ENCODE results near the gene SNRPA.
A peak's percentile ranks its signal among the peaks of the same experiment; 100 is the strongest.

The SNRPA gene

DNA sequence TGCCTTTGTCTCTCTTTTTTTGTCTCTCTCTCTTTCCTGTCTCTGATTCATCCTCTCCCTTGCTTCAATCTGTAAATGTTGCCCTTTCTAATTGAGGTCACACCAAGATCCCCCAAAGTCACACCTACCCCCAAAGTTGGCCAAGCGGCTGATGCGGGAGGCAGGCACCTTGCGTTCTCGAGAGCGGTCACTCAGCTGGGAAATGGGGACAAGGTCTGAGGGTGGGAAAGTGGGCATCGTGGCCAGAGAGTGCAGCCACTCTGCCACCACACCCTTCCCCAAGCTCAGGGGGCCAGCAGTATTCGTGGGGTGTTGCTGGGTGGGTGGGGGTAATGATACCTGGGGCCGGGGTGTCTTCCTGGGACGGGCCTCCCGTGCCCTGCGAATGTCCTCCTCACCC, 37.1 kb upstream of the SNRPA start:
- no peaks in the 10 kb centered on the region for H3K27me3 ChIP-seq (ENCODE audit: control insufficient read depth in 2 of 2, insufficient read depth in 2 of 2, low read length in 2 of 2)
- H3K27ac ChIP-seq (ENCODE audit: low read depth in 2 of 2, low read length in 2 of 2): no peak overlapping the region
- H3K4me1 ChIP-seq (ENCODE audit: control insufficient read depth in 2 of 2, insufficient read depth in 2 of 2, low read length in 2 of 2): peaks cover 34% of the 10 kb centered on the region in 2 donors
- H3K36me3 ChIP-seq (ENCODE audit: control insufficient read depth in 2 of 2, insufficient read depth in 2 of 2, low read length in 2 of 2): peaks cover 9 to 11% of the 10 kb centered on the region in 2 donors
- H3K9me3 ChIP-seq (ENCODE audit: control insufficient read depth in 2 of 2, low read length in 2 of 2): no peaks in the 10 kb centered on the region
- peak overlapping the region in 1 of 2 donors; percentile 74 for H3K9ac ChIP-seq (ENCODE audit: low read depth in 1 of 2, low read length in 2 of 2)
- H3K4me3 ChIP-seq (ENCODE audit: low read length in 2 of 2): peak overlapping the region in 1 of 2 donors; percentile 75

GRCh38 chr19:40714441-40715299, 36.3 kb upstream of the SNRPA start:
- Histone ChIP-seq H3K9ac (ENCODE audit: low read depth in 1 of 2, low read length in 2 of 2) (peak overlapping the region; percentile 92 to 99), H3K36me3 (ENCODE audit: control insufficient read depth in 2 of 2, insufficient read depth in 2 of 2, low read length in 2 of 2) (peaks cover 3 to 9% of the 10 kb centered on the region in 2 donors), H3K9me3 (ENCODE audit: control insufficient read depth in 2 of 2, low read length in 2 of 2) (no peaks in the 10 kb centered on the region), H3K27ac (ENCODE audit: low read depth in 2 of 2, low read length in 2 of 2) (peak overlapping the region; percentile 96 to 99), H3K27me3 (ENCODE audit: control insufficient read depth in 2 of 2, insufficient read depth in 2 of 2, low read length in 2 of 2) (no peaks in the 10 kb centered on the region), H3K4me1 (ENCODE audit: control insufficient read depth in 2 of 2, insufficient read depth in 2 of 2, low read length in 2 of 2) (peaks cover 41% of the 10 kb centered on the region in 2 donors), H3K4me3 (ENCODE audit: low read length in 2 of 2) (peak overlapping the region; percentile 75 to 94)

DNA sequence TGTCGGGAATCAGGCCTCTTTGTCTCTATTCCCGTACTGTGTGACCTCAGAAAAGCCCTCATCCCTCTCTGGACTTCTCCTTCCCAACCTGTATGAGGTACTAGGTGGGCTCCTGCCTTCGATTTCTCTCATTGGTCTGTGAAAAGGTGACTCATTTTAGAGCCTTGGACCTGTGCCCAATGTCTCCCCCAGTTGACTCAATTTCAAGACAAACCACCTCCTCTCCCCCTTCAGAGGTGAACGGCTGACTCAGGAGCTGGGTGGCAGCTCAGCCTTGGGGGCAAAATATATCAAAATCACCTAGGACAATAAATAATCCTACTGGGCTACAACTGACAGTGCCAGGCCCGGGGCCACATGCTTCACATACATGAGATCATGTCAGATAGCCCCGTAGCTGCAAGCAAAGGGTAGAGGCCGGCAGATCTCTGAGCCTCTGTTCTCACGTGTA, 34.9 kb upstream of the SNRPA start:
- Histone ChIP-seq H3K36me3 (ENCODE audit: control insufficient read depth in 2 of 2, insufficient read depth in 2 of 2, low read length in 2 of 2) (peaks cover 0 to 4% of the 10 kb centered on the region in 2 donors), H3K4me1 (ENCODE audit: control insufficient read depth in 2 of 2, insufficient read depth in 2 of 2, low read length in 2 of 2) (peaks cover 54% of the 10 kb centered on the region in 2 donors), H3K9ac (ENCODE audit: low read depth in 1 of 2, low read length in 2 of 2) (peak overlapping the region; percentile 92 to 99), H3K4me3 (ENCODE audit: low read length in 2 of 2) (peak overlapping the region; percentile 75 to 94), H3K27ac (ENCODE audit: low read depth in 2 of 2, low read length in 2 of 2) (peak overlapping the region; percentile 96 to 99), H3K27me3 (ENCODE audit: control insufficient read depth in 2 of 2, insufficient read depth in 2 of 2, low read length in 2 of 2) (no peaks in the 10 kb centered on the region), H3K9me3 (ENCODE audit: control insufficient read depth in 2 of 2, low read length in 2 of 2) (no peaks in the 10 kb centered on the region)

GRCh38 chr19:40716482-40717324, 34.3 kb upstream of the SNRPA start, which contains the start of the genes COQ8B and ITPKC:
COQ8B (minus strand) TSS chr19:40716886; CDS start chr19:40714632, 2,254 bp downstream.
ITPKC (plus strand) TSS chr19:40717112; CDS start chr19:40717136, 24 bp downstream.
- Histone ChIP-seq H3K4me3 (ENCODE audit: low read length in 2 of 2) (peak within 1 kb of the TSS; percentile 75 to 94), H3K36me3 (ENCODE audit: control insufficient read depth in 2 of 2, insufficient read depth in 2 of 2, low read length in 2 of 2) (no peaks in the 10 kb centered on the region), H3K4me1 (ENCODE audit: control insufficient read depth in 2 of 2, insufficient read depth in 2 of 2, low read length in 2 of 2) (peaks cover 55 to 56% of the 10 kb centered on the region in 2 donors), H3K27me3 (ENCODE audit: control insufficient read depth in 2 of 2, insufficient read depth in 2 of 2, low read length in 2 of 2) (no peaks in the 10 kb centered on the region), H3K9me3 (ENCODE audit: control insufficient read depth in 2 of 2, low read length in 2 of 2) (no peaks in the 10 kb centered on the region), H3K9ac (ENCODE audit: low read depth in 1 of 2, low read length in 2 of 2) (peak within 1 kb of the TSS; percentile 92 to 99), H3K27ac (ENCODE audit: low read depth in 2 of 2, low read length in 2 of 2) (peak within 1 kb of the TSS; percentile 96 to 99)

DNA sequence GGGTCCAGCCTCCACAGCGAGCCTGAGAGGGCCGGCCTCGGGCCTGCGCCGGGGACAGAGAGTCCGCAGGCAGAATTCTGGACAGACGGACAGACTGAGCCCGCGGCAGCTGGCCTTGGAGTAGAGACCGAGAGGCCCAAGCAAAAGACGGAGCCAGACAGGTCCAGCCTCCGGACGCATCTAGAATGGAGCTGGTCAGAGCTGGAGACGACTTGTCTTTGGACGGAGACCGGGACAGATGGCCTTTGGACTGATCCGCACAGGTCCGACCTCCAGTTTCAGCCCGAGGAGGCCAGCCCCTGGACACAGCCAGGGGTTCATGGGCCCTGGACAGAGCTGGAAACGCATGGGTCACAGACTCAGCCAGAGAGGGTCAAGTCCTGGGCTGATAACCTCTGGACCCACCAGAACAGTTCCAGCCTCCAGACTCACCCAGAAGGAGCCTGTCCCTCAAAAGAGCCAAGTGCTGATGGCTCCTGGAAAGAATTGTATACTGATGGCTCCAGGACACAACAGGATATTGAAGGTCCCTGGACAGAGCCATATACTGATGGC, 33.6 kb upstream of the SNRPA start:
- Histone ChIP-seq H3K4me3 (ENCODE audit: low read length in 2 of 2) (peak overlapping the region; percentile 75 to 94), H3K27ac (ENCODE audit: low read depth in 2 of 2, low read length in 2 of 2) (peak overlapping the region; percentile 96 to 99), H3K4me1 (ENCODE audit: control insufficient read depth in 2 of 2, insufficient read depth in 2 of 2, low read length in 2 of 2) (peaks cover 55 to 56% of the 10 kb centered on the region in 2 donors), H3K27me3 (ENCODE audit: control insufficient read depth in 2 of 2, insufficient read depth in 2 of 2, low read length in 2 of 2) (no peaks in the 10 kb centered on the region), H3K36me3 (ENCODE audit: control insufficient read depth in 2 of 2, insufficient read depth in 2 of 2, low read length in 2 of 2) (peaks cover under 1 to 2% of the 10 kb centered on the region in 2 donors), H3K9ac (ENCODE audit: low read depth in 1 of 2, low read length in 2 of 2) (peak overlapping the region; percentile 92 to 99), H3K9me3 (ENCODE audit: control insufficient read depth in 2 of 2, low read length in 2 of 2) (no peaks in the 10 kb centered on the region)

GRCh38 chr19:40717880-40718773, 32.9 kb upstream of the SNRPA start:
- peaks cover 55 to 56% of the 10 kb centered on the region in 2 donors for H3K4me1 ChIP-seq (ENCODE audit: control insufficient read depth in 2 of 2, insufficient read depth in 2 of 2, low read length in 2 of 2)
- H3K27me3 ChIP-seq (ENCODE audit: control insufficient read depth in 2 of 2, insufficient read depth in 2 of 2, low read length in 2 of 2): no peaks in the 10 kb centered on the region
- no peaks in the 10 kb centered on the region for H3K9me3 ChIP-seq (ENCODE audit: control insufficient read depth in 2 of 2, low read length in 2 of 2)
- H3K36me3 ChIP-seq (ENCODE audit: control insufficient read depth in 2 of 2, insufficient read depth in 2 of 2, low read length in 2 of 2): peaks cover 3% of the 10 kb centered on the region in 2 donors
- peak overlapping the region; percentile 92 to 99 for H3K9ac ChIP-seq (ENCODE audit: low read depth in 1 of 2, low read length in 2 of 2)
- peak overlapping the region; percentile 75 to 94 for H3K4me3 ChIP-seq (ENCODE audit: low read length in 2 of 2)
- H3K27ac ChIP-seq (ENCODE audit: low read depth in 2 of 2, low read length in 2 of 2): peak overlapping the region; percentile 96 to 99

DNA sequence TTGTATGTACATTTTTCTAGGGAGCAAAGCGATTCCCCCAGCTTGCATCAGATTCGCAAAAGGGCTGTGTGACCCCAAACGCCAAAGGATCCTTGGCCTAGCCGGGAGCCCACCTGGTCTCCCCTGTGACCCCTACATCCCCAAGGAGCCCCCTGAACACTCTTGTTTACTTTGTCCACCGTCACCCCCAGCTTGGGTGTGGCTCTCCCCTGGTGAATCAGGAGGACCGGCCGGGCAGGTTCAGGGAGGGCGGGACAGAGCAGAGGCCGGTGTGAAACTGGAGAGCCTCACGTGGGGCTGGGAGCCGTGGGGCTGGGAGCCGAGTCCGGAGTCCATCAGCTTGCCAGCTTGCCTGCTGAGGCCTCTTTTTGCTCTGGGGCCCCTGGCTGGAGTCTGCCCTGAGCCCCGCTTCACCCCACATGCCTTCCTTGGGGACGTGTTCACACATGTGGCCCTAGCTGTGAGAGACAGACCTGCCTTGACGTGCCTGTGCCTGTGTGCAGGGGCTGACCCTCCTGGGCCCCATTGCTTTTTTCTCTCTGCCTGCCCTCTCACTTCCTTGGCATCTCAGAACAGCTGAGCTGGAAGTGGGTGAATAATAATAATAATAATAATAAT, 32.1 kb upstream of the SNRPA start:
- peak overlapping the region; percentile 75 to 94 for H3K4me3 ChIP-seq (ENCODE audit: low read length in 2 of 2)
- H3K27me3 ChIP-seq (ENCODE audit: control insufficient read depth in 2 of 2, insufficient read depth in 2 of 2, low read length in 2 of 2): no peaks in the 10 kb centered on the region
- H3K9me3 ChIP-seq (ENCODE audit: control insufficient read depth in 2 of 2, low read length in 2 of 2): no peaks in the 10 kb centered on the region
- H3K9ac ChIP-seq (ENCODE audit: low read depth in 1 of 2, low read length in 2 of 2): peak overlapping the region; percentile 92 to 99
- H3K36me3 ChIP-seq (ENCODE audit: control insufficient read depth in 2 of 2, insufficient read depth in 2 of 2, low read length in 2 of 2): peaks cover 6% of the 10 kb centered on the region in 2 donors
- H3K27ac ChIP-seq (ENCODE audit: low read depth in 2 of 2, low read length in 2 of 2): peak overlapping the region; percentile 96 to 99
- peaks cover 55 to 56% of the 10 kb centered on the region in 2 donors for H3K4me1 ChIP-seq (ENCODE audit: control insufficient read depth in 2 of 2, insufficient read depth in 2 of 2, low read length in 2 of 2)

DNA sequence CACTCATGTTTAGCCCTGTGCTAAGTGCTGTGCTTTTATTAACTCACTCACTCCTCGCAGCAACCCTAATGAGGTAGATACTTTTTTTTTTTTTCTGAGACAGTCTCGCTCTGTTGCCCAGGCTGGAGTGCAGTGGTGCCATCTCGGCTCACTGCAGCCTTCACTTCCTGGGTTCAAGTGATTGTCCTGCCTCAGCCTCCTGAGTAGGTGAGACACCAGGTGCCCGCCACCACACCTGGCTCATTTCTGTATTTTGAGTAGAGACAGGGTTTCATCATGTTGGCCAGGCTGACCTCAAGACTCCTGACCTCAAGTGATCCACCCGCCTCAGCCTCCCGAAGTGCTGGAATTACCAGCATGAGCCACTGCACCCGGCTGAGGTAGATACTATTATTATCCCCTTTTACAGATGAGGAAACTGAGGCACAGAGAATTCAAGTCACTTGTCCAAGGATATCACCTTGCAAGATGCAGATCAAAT, 31.5 kb upstream of the SNRPA start:
- Histone ChIP-seq H3K9ac (ENCODE audit: low read depth in 1 of 2, low read length in 2 of 2) (peak overlapping the region; percentile 92 to 99), H3K4me3 (ENCODE audit: low read length in 2 of 2) (peak overlapping the region; percentile 75 to 94), H3K27ac (ENCODE audit: low read depth in 2 of 2, low read length in 2 of 2) (peak overlapping the region; percentile 96 to 99), H3K36me3 (ENCODE audit: control insufficient read depth in 2 of 2, insufficient read depth in 2 of 2, low read length in 2 of 2) (peaks cover 10 to 11% of the 10 kb centered on the region in 2 donors), H3K4me1 (ENCODE audit: control insufficient read depth in 2 of 2, insufficient read depth in 2 of 2, low read length in 2 of 2) (peaks cover 52 to 54% of the 10 kb centered on the region in 2 donors), H3K27me3 (ENCODE audit: control insufficient read depth in 2 of 2, insufficient read depth in 2 of 2, low read length in 2 of 2) (no peaks in the 10 kb centered on the region), H3K9me3 (ENCODE audit: control insufficient read depth in 2 of 2, low read length in 2 of 2) (no peaks in the 10 kb centered on the region)
